Lung (tissue), 12 donors: ENCODE measurements around the gene C19orf12. TPM values are rescaled to one million over a fixed set of nuclear protein-coding genes. Genes with fewer than 3 reads are reported as not detected.

Experiments
- ATAC-seq: fragments of 200-7000 bp; cut with Tn5 transposase; one replicate; pipeline ENCODE4 v1.9.1; 2020; ENCODE audit warnings: moderate number of reproducible peaks; ENCODE audit not compliant: insufficient read depth, low FRiP score
- DNase-seq, 3 donors: peaks; one replicate each; pipeline ENCODE4 v3.0.0-alpha.2; 2013 to 2017
- H3K27ac ChIP-seq, 2 donors: one replicate each; pipeline ENCODE4 v1.5.1; 2013; ENCODE audit warnings: mild to moderate bottlenecking in 2 of 2, moderate library complexity in 2 of 2, control low read depth in 1 of 2, inconsistent platforms in 1 of 2, low read depth in 1 of 2, low read length in 1 of 2
- H3K27me3 ChIP-seq, 3 donors: one replicate each; pipeline ENCODE4 v1.5.1; 2013; ENCODE audit warnings: low read length in 2 of 3; ENCODE audit not compliant: control insufficient read depth in 3 of 3, insufficient read depth in 3 of 3
- H3K36me3 ChIP-seq, 4 donors: one replicate each; pipeline ENCODE4 v1.5.1; 2013; ENCODE audit warnings: low read length in 4 of 4, mild to moderate bottlenecking in 1 of 4, moderate library complexity in 1 of 4; ENCODE audit not compliant: control insufficient read depth in 4 of 4, insufficient read depth in 4 of 4
- H3K4me1 ChIP-seq, 5 donors: one replicate each; pipeline ENCODE4 v1.5.1; 2013; ENCODE audit warnings: low read length in 5 of 5, mild to moderate bottlenecking in 2 of 5, moderate library complexity in 1 of 5; ENCODE audit not compliant: control insufficient read depth in 5 of 5, insufficient read depth in 5 of 5
- H3K4me3 ChIP-seq: one replicate; pipeline ENCODE4 v1.5.1; 2013; ENCODE audit warnings: mild to moderate bottlenecking, control low read depth, moderate library complexity
- H3K9ac ChIP-seq, 2 donors: one replicate each; pipeline ENCODE4 v1.5.1; 2013; ENCODE audit warnings: low read length in 2 of 2, control low read depth in 1 of 2; ENCODE audit not compliant: insufficient read depth in 1 of 2
- H3K9me3 ChIP-seq, 4 donors: one replicate each; pipeline ENCODE4 v1.5.1; 2013; ENCODE audit warnings: low read length in 3 of 4, mild to moderate bottlenecking in 1 of 4, moderate library complexity in 1 of 4; ENCODE audit not compliant: control insufficient read depth in 4 of 4, insufficient read depth in 3 of 4
- CTCF ChIP-seq: IDR thresholded peaks from 2 replicates; pipeline ENCODE4 v1.5.1; 2012; ENCODE audit warnings: mild to moderate bottlenecking; ENCODE audit errors: control extremely low read depth, extremely low read depth
- WGBS, 2 donors: extraction: QIAGEN DNeasy Blood & Tissue Kit; methylation state at CpG; one replicate each; pipeline ENCODE4 v1.1.7; 2013; 5-methylcytosine and 5-hydroxymethylcytosine counted together
- polyA plus RNA-seq, 2 donors: library from polyadenylated mRNA; stranded (reverse); fragments of 200-250 nt; gene quantifications; one replicate each; pipeline ENCODE4 v1.2.1, GENCODE V29; 2013
- total RNA-seq, 2 donors: library from RNA; depleted of rRNA in 1 of 2; stranded (reverse); fragments of >200 nt in 1 of 2; gene quantifications; one replicate each; pipeline ENCODE4 v1.2.1, GENCODE V29; 2014 to 2021
- donor health status: control.
- donor health status: control.
- donor health status: Bipolar disorder and iron deficiency.
- donor health status: healthy.
- donor health status: DM: yes; HTN: yes; CAD: no.

The C19orf12 gene
- total and polyA plus RNA-seq, 4 donors: 11.4 to 26.0 (median 17.7) TPM

- Histone ChIP-seq H3K27me3 (no peaks in the 10 kb centered on the region), H3K27ac (no peak overlapping the region), H3K4me3 (no peak overlapping the region), H3K4me1 (no peaks in the 10 kb centered on the region), H3K9me3 (no peaks in the 10 kb centered on the region), H3K9ac (no peak overlapping the region), H3K36me3 (no peaks in the 10 kb centered on the region)
- ATAC-seq (no peak), DNase-seq (no peak)
- TF ChIP-seq CTCF: no peak
These were observed 28.6 kb upstream of the C19orf12 start for GRCh38 chr19:29743681-29744080.

GRCh38 chr19:29741776-29742175 lies 26.7 kb upstream of the C19orf12 start:
- H3K4me3 ChIP-seq: no peak overlapping the region
- ATAC-seq (no peak), DNase-seq (no peak)
- H3K27me3 ChIP-seq: no peaks in the 10 kb centered on the region
- no peaks in the 10 kb centered on the region for H3K4me1 ChIP-seq
- no peak overlapping the region for H3K27ac ChIP-seq
- no peak for TF ChIP-seq CTCF
- no peak overlapping the region for H3K9ac ChIP-seq
- no peaks in the 10 kb centered on the region for H3K9me3 ChIP-seq
- no peaks in the 10 kb centered on the region for H3K36me3 ChIP-seq
- 65 to 75% methylated on average over 5 of the region's 5 CpGs for WGBS, 2 donors

- no peak overlapping the region for H3K9ac ChIP-seq
- H3K4me3 ChIP-seq: no peak overlapping the region
- DNase-seq (no peak), ATAC-seq (no peak)
- no peaks in the 10 kb centered on the region for H3K9me3 ChIP-seq
- no peak overlapping the region for H3K27ac ChIP-seq
- no peaks in the 10 kb centered on the region for H3K27me3 ChIP-seq
- H3K36me3 ChIP-seq: no peaks in the 10 kb centered on the region
- H3K4me1 ChIP-seq: no peaks in the 10 kb centered on the region
- TF ChIP-seq CTCF: no peak
- 86 to 90% methylated on average over 10 of the region's 10 CpGs for WGBS, 2 donors
These were observed 26.2 kb upstream of the C19orf12 start for GRCh38 chr19:29741226-29741625.

GRCh38 chr19:29737461-29738000 lies 22.5 kb upstream of the C19orf12 start:
- WGBS, 2 donors: 83 to 91% methylated on average over 11 of the region's 11 CpGs
- TF ChIP-seq CTCF: no peak
- Histone ChIP-seq H3K9me3 (no peaks in the 10 kb centered on the region), H3K27me3 (no peaks in the 10 kb centered on the region), H3K4me3 (no peak overlapping the region), H3K36me3 (no peaks in the 10 kb centered on the region), H3K9ac (no peak overlapping the region), H3K27ac (no peak overlapping the region), H3K4me1 (no peaks in the 10 kb centered on the region)
- ATAC-seq (no peak), DNase-seq (no peak)
